Skeletal muscle satellite cell (primary cell): Measurements from ENCODE around the gene TAF1A. TPM values are rescaled to one million over a fixed set of nuclear protein-coding genes. Genes with fewer than 3 reads are reported as not detected.

Experiments used
- H3K27me3 ChIP-seq: 2 replicates; pipeline ENCODE4 v1.7.0; 2013; ENCODE audit warnings: low read length; ENCODE audit not compliant: control insufficient read depth, insufficient read depth
- H3K36me3 ChIP-seq: 2 replicates; pipeline ENCODE4 v1.7.0; 2013; ENCODE audit warnings: mild to moderate bottlenecking, control low read depth, low read length; ENCODE audit not compliant: insufficient read depth
- H3K4me1 ChIP-seq: 2 replicates; pipeline ENCODE4 v1.7.0; 2013; ENCODE audit warnings: low read length; ENCODE audit not compliant: control insufficient read depth, insufficient read depth
- H3K4me2 ChIP-seq: 2 replicates; pipeline ENCODE4 v1.7.0; 2013; ENCODE audit warnings: mild to moderate bottlenecking, low read length
- H3K4me3 ChIP-seq: 2 replicates; pipeline ENCODE4 v1.7.0; 2013; ENCODE audit warnings: low read length
- H3K9ac ChIP-seq: 2 replicates; pipeline ENCODE4 v1.7.0; 2013; ENCODE audit warnings: mild to moderate bottlenecking, low read depth, low read length, moderate library complexity
- H3K9me3 ChIP-seq: replicated peaks from 2 replicates; pipeline ENCODE4 v1.7.0; 2013; ENCODE audit warnings: mild to moderate bottlenecking, control low read depth, low read length
- total RNA-seq: library from RNA; depleted of rRNA; stranded (reverse); fragments of >200 nt; gene quantifications from 2 replicates; pipeline ENCODE4 v1.2.3, GENCODE V29; 2012; rRNA removed

The TAF1A gene
- 8.3 and 13.4 TPM in 2 replicates for total RNA-seq

GRCh38 chr1:222589462-222590302, at the start of gene TAF1A:
TAF1A (minus strand) TSS chr1:222589933.
- H3K4me1 ChIP-seq, result peaks cover 20% of the 10 kb centered on the region
- H3K9ac ChIP-seq, result peak within 1 kb of the TSS; percentile 84
- H3K27me3 ChIP-seq, result no peaks in the 10 kb centered on the region
- H3K4me3 ChIP-seq, result peak within 1 kb of the TSS; percentile 78
- H3K4me2 ChIP-seq, result peak within 1 kb of the TSS; percentile 84
- no peaks in the 10 kb centered on the region for H3K9me3 ChIP-seq
- H3K36me3 ChIP-seq, result peaks cover 8% of the 10 kb centered on the region

- no peaks in the 10 kb centered on the region for H3K4me1 ChIP-seq
- no peaks in the 10 kb centered on the region for H3K9me3 ChIP-seq
- H3K36me3 ChIP-seq, result peaks cover 28% of the 10 kb centered on the region
- H3K4me3 ChIP-seq, result no peak overlapping the region
- H3K4me2 ChIP-seq, result no peak overlapping the region
- no peak overlapping the region for H3K9ac ChIP-seq
- H3K27me3 ChIP-seq, result no peaks in the 10 kb centered on the region
These were observed 44.7 kb upstream of the TAF1A start for GRCh38 chr1:222634180-222635013.

- Histone ChIP-seq H3K4me2 (no peak overlapping the region), H3K4me3 (no peak overlapping the region), H3K4me1 (no peaks in the 10 kb centered on the region), H3K9ac (no peak overlapping the region), H3K27me3 (no peaks in the 10 kb centered on the region), H3K36me3 (peaks cover 43% of the 10 kb centered on the region), H3K9me3 (no peaks in the 10 kb centered on the region)
These were observed 43.0 kb upstream of the TAF1A start for GRCh38 chr1:222632749-222633148.

GRCh38 chr1:222631611-222632208, 42.0 kb upstream of the TAF1A start:
- H3K4me3 ChIP-seq, result no peak overlapping the region
- peaks cover 44% of the 10 kb centered on the region for H3K36me3 ChIP-seq
- no peak overlapping the region for H3K9ac ChIP-seq
- no peaks in the 10 kb centered on the region for H3K4me1 ChIP-seq
- H3K9me3 ChIP-seq, result no peaks in the 10 kb centered on the region
- no peaks in the 10 kb centered on the region for H3K27me3 ChIP-seq
- no peak overlapping the region for H3K4me2 ChIP-seq

- no peak overlapping the region for H3K9ac ChIP-seq
- no peaks in the 10 kb centered on the region for H3K27me3 ChIP-seq
- no peak overlapping the region for H3K4me2 ChIP-seq
- peaks cover 49% of the 10 kb centered on the region for H3K36me3 ChIP-seq
- H3K4me1 ChIP-seq, result no peaks in the 10 kb centered on the region
- no peak overlapping the region for H3K4me3 ChIP-seq
- no peaks in the 10 kb centered on the region for H3K9me3 ChIP-seq
These were observed 40.3 kb upstream of the TAF1A start for GRCh38 chr1:222629921-222630535.

- H3K9ac ChIP-seq, result no peak overlapping the region
- no peaks in the 10 kb centered on the region for H3K4me1 ChIP-seq
- no peak overlapping the region for H3K4me3 ChIP-seq
- H3K36me3 ChIP-seq, result peaks cover 41% of the 10 kb centered on the region
- no peaks in the 10 kb centered on the region for H3K27me3 ChIP-seq
- H3K9me3 ChIP-seq, result no peaks in the 10 kb centered on the region
- no peak overlapping the region for H3K4me2 ChIP-seq
These were observed 37.5 kb upstream of the TAF1A start for GRCh38 chr1:222627232-222627631.

GRCh38 chr1:222624214-222624613, 34.5 kb upstream of the TAF1A start:
- Histone ChIP-seq H3K9me3 (no peaks in the 10 kb centered on the region), H3K4me3 (no peak overlapping the region), H3K27me3 (no peaks in the 10 kb centered on the region), H3K36me3 (peaks cover 32% of the 10 kb centered on the region), H3K4me1 (peaks cover 4% of the 10 kb centered on the region), H3K4me2 (no peak overlapping the region), H3K9ac (no peak overlapping the region)

- no peaks in the 10 kb centered on the region for H3K27me3 ChIP-seq
- peaks cover 8% of the 10 kb centered on the region for H3K4me1 ChIP-seq
- H3K36me3 ChIP-seq, result peaks cover 24% of the 10 kb centered on the region
- H3K4me3 ChIP-seq, result no peak overlapping the region
- H3K9me3 ChIP-seq, result no peaks in the 10 kb centered on the region
- H3K4me2 ChIP-seq, result no peak overlapping the region
- H3K9ac ChIP-seq, result no peak overlapping the region
These were observed 33.7 kb upstream of the TAF1A start for GRCh38 chr1:222623458-222623857.

- Histone ChIP-seq H3K36me3 (peaks cover 19% of the 10 kb centered on the region), H3K4me3 (no peak overlapping the region), H3K9ac (no peak overlapping the region), H3K27me3 (no peaks in the 10 kb centered on the region), H3K9me3 (no peaks in the 10 kb centered on the region), H3K4me1 (peaks cover 8% of the 10 kb centered on the region), H3K4me2 (no peak overlapping the region)
These were observed 33.0 kb upstream of the TAF1A start for GRCh38 chr1:222622765-222623164.

GRCh38 chr1:222620566-222620965, 30.8 kb upstream of the TAF1A start:
- no peak overlapping the region for H3K4me3 ChIP-seq
- peaks cover 17% of the 10 kb centered on the region for H3K4me1 ChIP-seq
- H3K9me3 ChIP-seq, result no peaks in the 10 kb centered on the region
- peaks cover 11% of the 10 kb centered on the region for H3K36me3 ChIP-seq
- no peak overlapping the region for H3K4me2 ChIP-seq
- no peak overlapping the region for H3K9ac ChIP-seq
- no peaks in the 10 kb centered on the region for H3K27me3 ChIP-seq
